ENCODE results near the gene ROBO1. TPM values are rescaled to one million over a fixed set of nuclear protein-coding genes. Genes with fewer than 3 reads are reported as not detected.

ROBO1 gene
- total and polyA plus RNA-seq, 2 of the 13 experiments (the other 11 are each of a cell fraction or from before 2014, with no cell fraction given) = 52.2 to 71.0 TPM

DNA sequence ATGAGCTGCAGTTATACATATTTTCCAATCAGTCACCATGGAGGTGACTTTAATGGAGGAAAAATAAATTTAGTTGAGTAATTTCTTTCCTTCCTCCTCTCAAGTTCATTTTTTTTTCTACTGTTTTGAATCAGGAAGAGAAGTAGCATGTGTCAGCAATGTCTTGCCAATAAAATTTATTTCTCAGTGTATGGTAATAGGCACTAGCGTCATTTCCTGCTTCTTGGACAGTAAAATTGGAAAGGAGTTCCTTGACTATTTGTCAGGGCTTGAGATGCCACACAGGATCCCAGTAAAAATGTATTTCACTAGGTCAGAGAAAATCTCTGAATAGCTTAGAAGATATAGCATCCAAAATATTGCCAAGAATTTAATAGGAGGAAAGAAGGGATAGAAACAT is 605.9 kb downstream of the ROBO1 start:
- intact Hi-C loops (cut with micrococcal nuclease; ENCODE audit: unreplicated experiment) (no loop called here), in situ Hi-C loops (cut with HindIII; ENCODE audit: extremely low pct_ligation_motif_present, low pct_unique_long_range_greater_than_20kb) (no loop called here)
- H3K9ac ChIP-seq (ENCODE audit: insufficient read depth, low read depth, low read length) = no peak overlapping the region
- no peak for ATAC-seq
- TF ChIP-seq, protein P1, sequence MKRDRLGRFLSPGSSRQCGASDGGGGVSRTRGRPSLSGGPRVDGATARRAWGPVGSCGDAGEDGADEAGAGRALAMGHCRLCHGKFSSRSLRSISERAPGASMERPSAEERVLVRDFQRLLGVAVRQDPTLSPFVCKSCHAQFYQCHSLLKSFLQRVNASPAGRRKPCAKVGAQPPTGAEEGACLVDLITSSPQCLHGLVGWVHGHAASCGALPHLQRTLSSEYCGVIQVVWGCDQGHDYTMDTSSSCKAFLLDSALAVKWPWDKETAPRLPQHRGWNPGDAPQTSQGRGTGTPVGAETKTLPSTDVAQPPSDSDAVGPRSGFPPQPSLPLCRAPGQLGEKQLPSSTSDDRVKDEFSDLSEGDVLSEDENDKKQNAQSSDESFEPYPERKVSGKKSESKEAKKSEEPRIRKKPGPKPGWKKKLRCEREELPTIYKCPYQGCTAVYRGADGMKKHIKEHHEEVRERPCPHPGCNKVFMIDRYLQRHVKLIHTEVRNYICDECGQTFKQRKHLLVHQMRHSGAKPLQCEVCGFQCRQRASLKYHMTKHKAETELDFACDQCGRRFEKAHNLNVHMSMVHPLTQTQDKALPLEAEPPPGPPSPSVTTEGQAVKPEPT (CRISPR knock-in tag; IDR thresholded peaks at IDR 0.05; ENCODE audit: low read depth) = no peak
- TF ChIP-seq, protein P2, sequence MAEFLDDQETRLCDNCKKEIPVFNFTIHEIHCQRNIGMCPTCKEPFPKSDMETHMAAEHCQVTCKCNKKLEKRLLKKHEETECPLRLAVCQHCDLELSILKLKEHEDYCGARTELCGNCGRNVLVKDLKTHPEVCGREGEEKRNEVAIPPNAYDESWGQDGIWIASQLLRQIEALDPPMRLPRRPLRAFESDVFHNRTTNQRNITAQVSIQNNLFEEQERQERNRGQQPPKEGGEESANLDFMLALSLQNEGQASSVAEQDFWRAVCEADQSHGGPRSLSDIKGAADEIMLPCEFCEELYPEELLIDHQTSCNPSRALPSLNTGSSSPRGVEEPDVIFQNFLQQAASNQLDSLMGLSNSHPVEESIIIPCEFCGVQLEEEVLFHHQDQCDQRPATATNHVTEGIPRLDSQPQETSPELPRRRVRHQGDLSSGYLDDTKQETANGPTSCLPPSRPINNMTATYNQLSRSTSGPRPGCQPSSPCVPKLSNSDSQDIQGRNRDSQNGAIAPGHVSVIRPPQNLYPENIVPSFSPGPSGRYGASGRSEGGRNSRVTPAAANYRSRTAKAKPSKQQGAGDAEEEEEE (CRISPR knock-in tag; IDR thresholded peaks at IDR 0.05; ENCODE audit: borderline replicate concordance) = no peak
- TF ChIP-seq THYN1 (CRISPR knock-in tag; IDR thresholded peaks at IDR 0.05; ENCODE audit: borderline replicate concordance, low read depth) = no peak
- TF ChIP-seq SAFB2 (CRISPR knock-in tag; IDR thresholded peaks at IDR 0.05; ENCODE audit: borderline replicate concordance, low read depth) = no peak
- no peak for TF ChIP-seq SOX6 (IDR thresholded peaks at IDR 0.05)
- TF ChIP-seq SOX6 (CRISPR knock-in tag; IDR thresholded peaks at IDR 0.05) = no peak
- no peak for TF ChIP-seq U2AF1 (optimal IDR thresholded peaks at IDR 0.05; ENCODE audit: low read depth, low read length)
- no peak for TF ChIP-seq ARNT (IDR thresholded peaks at IDR 0.05)
- no peak for TF ChIP-seq PAX8 (CRISPR knock-in tag; IDR thresholded peaks at IDR 0.05; ENCODE audit: borderline replicate concordance)
- no peaks in the 10 kb centered on the region for H3K27me3 ChIP-seq (ENCODE audit: control insufficient read depth in 1 of 2, insufficient read depth in 2 of 2, low read length in 2 of 2)
- H3K4me1 ChIP-seq (ENCODE audit: insufficient read depth, low read length) = no peaks in the 10 kb centered on the region
- no peaks in the 10 kb centered on the region for H3K79me2 ChIP-seq (ENCODE audit: insufficient read depth, low read length)
- no peak for DNase-seq (ENCODE audit: low spot score)
- H4K20me1 ChIP-seq (ENCODE audit: insufficient read depth, low read length) = no peaks in the 10 kb centered on the region
- POLR2A ChIA-PET = no interaction called here
- no peak overlapping the region for H3K4me2 ChIP-seq (ENCODE audit: low read depth, low read length)
- no TSS peak for BruUV-seq (replicated peaks)
- no peak for FAIRE-seq
- H3K9me3 ChIP-seq (ENCODE audit: low read length) = no peaks in the 10 kb centered on the region
- no peaks in the 10 kb centered on the region for H3K36me3 ChIP-seq (replicated peaks in 1 of 2; ENCODE audit: control insufficient read depth in 1 of 2, insufficient read depth in 2 of 2, low read length in 2 of 2)
- 5% methylated on average over 1 of the region's 1 CpG for WGBS (ENCODE audit: low lambda C conversion rate)
- H3K27ac ChIP-seq (ENCODE audit: extremely low read length, insufficient read depth, low read length) = no peak overlapping the region
- no peak overlapping the region for H3K4me3 ChIP-seq (replicated peaks in 1 of 3; ENCODE audit: insufficient read depth in 1 of 3, low read depth in 2 of 3, low read length in 3 of 3)
- CTCF ChIA-PET (ENCODE audit: low intra/inter-chr PET ratio, low total read pairs) = no interaction called here
- no peak overlapping the region for H2AFZ ChIP-seq (ENCODE audit: low read length)
